ENCODE measurements around the gene ANKRD11. TPM values are rescaled to one million over a fixed set of nuclear protein-coding genes. Genes with fewer than 3 reads are reported as not detected.
A peak's percentile ranks its signal among the peaks of the same experiment; 100 is the strongest.

ANKRD11 gene
- polyA plus RNA-seq, 1 donor, result 105 TPM

- DNase-seq, result peak; percentile 88
Observed at GRCh38 chr16:89507834-89508590, 17.7 kb upstream of the ANKRD11 start, which contains the start of gene SPG7. Gene SPG7, plus strand, starts transcription at chr16:89508403. Its CDS starts 15 bp downstream, at chr16:89508418.

GRCh38 chr16:89507214-89507833 is 17.0 kb upstream of the ANKRD11 start:
- DNase-seq, result no peak

GRCh38 chr16:89506791-89507191 is 16.4 kb upstream of the ANKRD11 start:
- no peak for DNase-seq

- no peak for DNase-seq
Observed at GRCh38 chr16:89506113-89506504, 15.7 kb upstream of the ANKRD11 start.

GRCh38 chr16:89505204-89506112 is 15.1 kb upstream of the ANKRD11 start:
- DNase-seq, result peak; percentile 84

- DNase-seq, result no peak
Observed at GRCh38 chr16:89504091-89504490, 13.7 kb upstream of the ANKRD11 start.

- no peak for DNase-seq
Observed at GRCh38 chr16:89502081-89502843, 11.9 kb upstream of the ANKRD11 start.

- no peak for DNase-seq
Observed at GRCh38 chr16:89499767-89500166, 9.4 kb upstream of the ANKRD11 start.

GRCh38 chr16:89498839-89499238 is 8.5 kb upstream of the ANKRD11 start:
- DNase-seq, result peak; percentile 63

GRCh38 chr16:89495121-89495520 is 4.8 kb upstream of the ANKRD11 start:
- no peak for DNase-seq

- no peak for DNase-seq
Observed at GRCh38 chr16:89493776-89494175, 3.4 kb upstream of the ANKRD11 start.

- no peak for DNase-seq
Observed at GRCh38 chr16:89491974-89492687, 1.8 kb upstream of the ANKRD11 start.

- no peak for DNase-seq
Observed at GRCh38 chr16:89491238-89491869, 993 bp upstream of the ANKRD11 start.

GRCh38 chr16:89489898-89490438 is 393 bp downstream of the ANKRD11 start:
- DNase-seq, result no peak

GRCh38 chr16:89489040-89489897 is 1.1 kb downstream of the ANKRD11 start:
- DNase-seq, result peak; percentile 78

- DNase-seq, result no peak
Observed at GRCh38 chr16:89485701-89486246, 4.6 kb downstream of the ANKRD11 start.

- no peak for DNase-seq
Observed at GRCh38 chr16:89484923-89485679, 5.3 kb downstream of the ANKRD11 start.

GRCh38 chr16:89484041-89484501 is 6.3 kb downstream of the ANKRD11 start:
- DNase-seq, result no peak
